ENCODE results near the gene MMP11. TPM values are rescaled to one million over a fixed set of nuclear protein-coding genes. Genes with fewer than 3 reads are reported as not detected.

The MMP11 gene
- total and polyA plus RNA-seq, 2 of the 13 experiments (the other 11 are each of a cell fraction or from before 2014, with no cell fraction given): 8.9 to 28.6 TPM

GRCh38 chr22:23777776-23778576 lies 5.3 kb downstream of the MMP11 start:
- BruUV-seq (replicated peaks): no TSS peak
- Histone ChIP-seq H3K9me3 (ENCODE audit: low read length) (no peaks in the 10 kb centered on the region), H3K4me1 (ENCODE audit: insufficient read depth, low read length) (peaks cover 70% of the 10 kb centered on the region), H3K4me2 (ENCODE audit: low read depth, low read length) (peak overlapping the region; percentile 30), H3K79me2 (ENCODE audit: insufficient read depth, low read length) (peaks cover 2% of the 10 kb centered on the region), H2AFZ (ENCODE audit: low read length) (no peak overlapping the region), H3K9ac (ENCODE audit: insufficient read depth, low read depth, low read length) (no peak overlapping the region; the same call in 1 of the 2 replicates), H3K36me3 (replicated peaks in 1 of 2; ENCODE audit: control insufficient read depth in 1 of 2, insufficient read depth in 2 of 2, low read length in 2 of 2) (no peaks in the 10 kb centered on the region), H3K4me3 (replicated peaks in 1 of 3; ENCODE audit: insufficient read depth in 1 of 3, low read depth in 2 of 3, low read length in 3 of 3) (no peak overlapping the region; a peak in 1 of 6 replicates), H4K20me1 (ENCODE audit: insufficient read depth, low read length) (no peaks in the 10 kb centered on the region), H3K27me3 (ENCODE audit: control insufficient read depth in 1 of 2, insufficient read depth in 2 of 2, low read length in 2 of 2) (no peaks in the 10 kb centered on the region; a peak in 1 of 5 replicates), H3K27ac (ENCODE audit: extremely low read length, insufficient read depth, low read length) (no peak overlapping the region)
- in situ Hi-C loops (cut with HindIII; ENCODE audit: extremely low pct_ligation_motif_present, low pct_unique_long_range_greater_than_20kb) (no loop called here), intact Hi-C loops (cut with micrococcal nuclease; ENCODE audit: unreplicated experiment) (no loop called here)
- DNase-seq (ENCODE audit: low spot score) (no peak), FAIRE-seq (no peak), ATAC-seq (no peak)
- POLR2A ChIA-PET: interaction anchor here (0.9 to 6.6 kb wide), 3 partner anchors 9 to 79 kb away, joined by 5 to 201 read pairs (median 10); partner anchors contain the start of genes CHCHD10 and SMARCB1
- TF ChIP-seq ZNF768 (CRISPR knock-in tag; IDR thresholded peaks at IDR 0.05): peak; percentile 95
- no peak for TF ChIP-seq NR3C1 (CRISPR knock-in tag; IDR thresholded peaks at IDR 0.05)
- WGBS (ENCODE audit: low lambda C conversion rate): 82% methylated on average over 5 of the region's 11 CpGs
- CTCF ChIA-PET (ENCODE audit: low intra/inter-chr PET ratio, low total read pairs): no interaction called here

GRCh38 chr22:23778577-23778900 lies 5.9 kb downstream of the MMP11 start:
- peaks cover under 1% of the 10 kb centered on the region for H3K79me2 ChIP-seq (ENCODE audit: insufficient read depth, low read length)
- intact Hi-C loops (cut with micrococcal nuclease; ENCODE audit: unreplicated experiment) (no loop called here), in situ Hi-C loops (cut with HindIII; ENCODE audit: extremely low pct_ligation_motif_present, low pct_unique_long_range_greater_than_20kb) (no loop called here)
- no peaks in the 10 kb centered on the region for H3K36me3 ChIP-seq (replicated peaks in 1 of 2; ENCODE audit: control insufficient read depth in 1 of 2, insufficient read depth in 2 of 2, low read length in 2 of 2)
- FAIRE-seq: no peak
- peak overlapping the region; percentile 30 for H3K4me2 ChIP-seq (ENCODE audit: low read depth, low read length)
- no peaks in the 10 kb centered on the region; a peak in 1 of 5 replicates for H3K27me3 ChIP-seq (ENCODE audit: control insufficient read depth in 1 of 2, insufficient read depth in 2 of 2, low read length in 2 of 2)
- POLR2A ChIA-PET: interaction anchor here (0.9 to 6.6 kb wide), 3 partner anchors 9 to 78 kb away, joined by 5 to 201 read pairs (median 10); partner anchors contain the start of genes CHCHD10 and SMARCB1
- BruUV-seq (replicated peaks): no TSS peak
- no peaks in the 10 kb centered on the region for H3K9me3 ChIP-seq (ENCODE audit: low read length)
- H4K20me1 ChIP-seq (ENCODE audit: insufficient read depth, low read length): no peaks in the 10 kb centered on the region
- H2AFZ ChIP-seq (ENCODE audit: low read length): no peak overlapping the region
- H3K4me1 ChIP-seq (ENCODE audit: insufficient read depth, low read length): peaks cover 72% of the 10 kb centered on the region
- no peak overlapping the region; a peak in 1 of 6 replicates for H3K4me3 ChIP-seq (replicated peaks in 1 of 3; ENCODE audit: insufficient read depth in 1 of 3, low read depth in 2 of 3, low read length in 3 of 3)
- peak; percentile 13 for ATAC-seq
- no peak for DNase-seq (ENCODE audit: low spot score)
- H3K27ac ChIP-seq (ENCODE audit: extremely low read length, insufficient read depth, low read length): no peak overlapping the region
- CTCF ChIA-PET (ENCODE audit: low intra/inter-chr PET ratio, low total read pairs): no interaction called here
- WGBS (ENCODE audit: low lambda C conversion rate): no CpG with 5 or more reads among the region's 3 CpGs
- H3K9ac ChIP-seq (ENCODE audit: insufficient read depth, low read depth, low read length): no peak overlapping the region; the same call in 1 of the 2 replicates
- TF ChIP-seq UBTF (CRISPR knock-in tag; IDR thresholded peaks at IDR 0.05) (peak; percentile 52; the same call in 1 of the 2 replicates), PHF5A (CRISPR knock-in tag; IDR thresholded peaks at IDR 0.05; ENCODE audit: low read depth, unreplicated experiment) (no peak), GZF1 (CRISPR knock-in tag; IDR thresholded peaks at IDR 0.05) (no peak), RXRB (CRISPR knock-in tag; IDR thresholded peaks at IDR 0.05; ENCODE audit: borderline replicate concordance) (0 out of 2 replicates have a peak, but pooled peaks have one; percentile 17), ZIK1 (CRISPR knock-in tag; IDR thresholded peaks at IDR 0.05; ENCODE audit: borderline replicate concordance, low read depth) (no peak), ZFX (CRISPR knock-in tag; IDR thresholded peaks at IDR 0.05; ENCODE audit: low read depth) (peak; percentile 38), XBP1 (CRISPR knock-in tag; IDR thresholded peaks at IDR 0.05) (no peak), ZNF777 (CRISPR knock-in tag; IDR thresholded peaks at IDR 0.05) (no peak), SRSF4 (IDR thresholded peaks at IDR 0.05; ENCODE audit: low read depth, low read length, poor library complexity, severe bottlenecking) (no peak), PATZ1 (CRISPR knock-in tag; IDR thresholded peaks at IDR 0.05) (peak; percentile 25; the same call in 1 of the 2 replicates)
